ENCODE results near the gene MED16. TPM values are rescaled to one million over a fixed set of nuclear protein-coding genes. Genes with fewer than 3 reads are reported as not detected.
A peak's percentile ranks its signal among the peaks of the same experiment; 100 is the strongest.

Gene MED16
- total RNA-seq, 1 experiment from 2014 or later, result 69.1 TPM

DNA sequence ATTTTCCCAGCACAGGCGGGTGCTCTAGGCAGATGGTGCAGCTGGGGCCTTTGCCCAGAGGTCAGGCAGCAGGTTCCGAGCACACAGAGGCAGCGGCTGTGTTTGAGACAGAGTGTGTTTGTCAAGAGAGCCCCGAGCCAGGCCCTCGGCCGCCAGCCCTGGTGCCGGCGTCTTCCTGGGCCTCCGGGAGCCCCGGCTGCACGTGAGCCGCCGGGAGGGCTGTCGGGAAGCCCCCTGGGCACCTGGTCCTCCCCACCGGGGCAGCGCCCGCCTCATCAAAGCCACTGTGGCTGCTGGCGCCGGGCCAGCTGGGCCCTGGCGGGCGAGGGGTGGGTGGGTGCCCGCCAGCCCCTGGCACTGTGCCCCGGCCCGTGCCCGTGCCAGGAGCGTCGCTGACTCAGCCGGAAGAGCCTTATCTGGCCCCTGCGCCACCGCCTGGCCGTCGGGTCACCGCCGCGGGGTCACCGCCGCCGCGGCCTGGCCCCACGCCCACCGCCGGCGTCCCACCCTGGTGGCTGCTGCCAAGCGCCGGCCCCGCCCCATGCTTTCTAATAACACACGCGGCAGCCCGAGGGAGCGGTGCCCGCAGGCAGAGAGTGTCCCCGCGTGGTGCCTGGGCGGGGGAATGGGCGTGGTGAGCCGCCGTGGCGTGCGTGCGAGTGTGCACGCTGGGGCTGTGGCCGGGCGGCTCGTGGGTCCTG, 47.8 kb upstream of the MED16 start:
- peaks cover 7% of the 10 kb centered on the region for H3K36me3 ChIP-seq (ENCODE audit: control insufficient read depth, insufficient read depth, low read length)
- Mint-ChIP-seq H3K4me3 (ENCODE audit: unreplicated experiment) (no peak overlapping the region), H3K4me1 (ENCODE audit: low read depth, unreplicated experiment) (no peaks in the 10 kb centered on the region), H3K36me3 (ENCODE audit: insufficient read depth, unreplicated experiment) (peaks cover 92% of the 10 kb centered on the region), H3K9me3 (ENCODE audit: unreplicated experiment) (no peaks in the 10 kb centered on the region), H3K27me3 (ENCODE audit: insufficient read depth, unreplicated experiment) (no peaks in the 10 kb centered on the region), H3K27ac (ENCODE audit: unreplicated experiment) (peak overlapping the region; percentile 54)
- no peak for DNase-seq
- no peaks in the 10 kb centered on the region for H3K9me3 ChIP-seq
- H3K27me3 ChIP-seq (replicated peaks; ENCODE audit: control insufficient read depth, insufficient read depth, low read length), result no peaks in the 10 kb centered on the region
- H3K4me3 ChIP-seq (ENCODE audit: low read depth, low read length), result no peak overlapping the region
- TF ChIP-seq, protein P1, sequence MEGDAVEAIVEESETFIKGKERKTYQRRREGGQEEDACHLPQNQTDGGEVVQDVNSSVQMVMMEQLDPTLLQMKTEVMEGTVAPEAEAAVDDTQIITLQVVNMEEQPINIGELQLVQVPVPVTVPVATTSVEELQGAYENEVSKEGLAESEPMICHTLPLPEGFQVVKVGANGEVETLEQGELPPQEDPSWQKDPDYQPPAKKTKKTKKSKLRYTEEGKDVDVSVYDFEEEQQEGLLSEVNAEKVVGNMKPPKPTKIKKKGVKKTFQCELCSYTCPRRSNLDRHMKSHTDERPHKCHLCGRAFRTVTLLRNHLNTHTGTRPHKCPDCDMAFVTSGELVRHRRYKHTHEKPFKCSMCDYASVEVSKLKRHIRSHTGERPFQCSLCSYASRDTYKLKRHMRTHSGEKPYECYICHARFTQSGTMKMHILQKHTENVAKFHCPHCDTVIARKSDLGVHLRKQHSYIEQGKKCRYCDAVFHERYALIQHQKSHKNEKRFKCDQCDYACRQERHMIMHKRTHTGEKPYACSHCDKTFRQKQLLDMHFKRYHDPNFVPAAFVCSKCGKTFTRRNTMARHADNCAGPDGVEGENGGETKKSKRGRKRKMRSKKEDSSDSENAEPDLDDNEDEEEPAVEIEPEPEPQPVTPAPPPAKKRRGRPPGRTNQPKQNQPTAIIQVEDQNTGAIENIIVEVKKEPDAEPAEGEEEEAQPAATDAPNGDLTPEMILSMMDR (IDR thresholded peaks at IDR 0.05; ENCODE audit: insufficient read depth in 1 of 2, low read depth in 1 of 2, low read length in 1 of 2, severe bottlenecking in 1 of 2, unreplicated experiment in 1 of 2), result no peak
- POLR2A ChIA-PET, result no interaction called here
- H3K4me1 ChIP-seq, result peaks cover 3% of the 10 kb centered on the region; the same call in 1 of the 2 replicates
- intact Hi-C loops (cut with micrococcal nuclease; ENCODE audit: unreplicated experiment), result no loop called here
- BruUV-seq (replicated peaks), result no TSS peak
- CTCF ChIA-PET, result no interaction called here

DNA sequence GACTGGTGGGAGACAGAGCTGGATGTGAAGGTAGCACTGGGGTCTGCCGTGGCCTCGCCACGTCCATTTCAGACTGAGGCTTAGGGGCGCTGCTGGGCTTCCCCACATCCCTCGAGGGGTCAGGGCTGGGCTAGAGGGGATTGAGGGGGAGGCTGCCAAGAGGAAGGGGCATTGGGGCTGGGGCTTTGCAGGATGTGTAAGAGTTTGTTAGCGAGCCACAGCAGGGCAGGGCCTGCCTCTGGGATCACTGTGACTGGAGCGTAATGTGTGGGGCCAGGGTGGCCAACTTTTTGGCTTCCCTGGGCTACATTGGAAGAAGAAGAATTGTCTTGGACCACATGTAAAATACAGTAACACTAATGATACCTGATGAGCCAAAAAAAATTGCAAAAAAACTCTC, 46.9 kb upstream of the MED16 start:
- no peaks in the 10 kb centered on the region for H3K9me3 Mint-ChIP-seq (ENCODE audit: unreplicated experiment)
- H3K4me1 Mint-ChIP-seq (ENCODE audit: low read depth, unreplicated experiment), result no peaks in the 10 kb centered on the region
- peak overlapping the region; percentile 54 for H3K27ac Mint-ChIP-seq (ENCODE audit: unreplicated experiment)
- Histone ChIP-seq H3K27me3 (replicated peaks; ENCODE audit: control insufficient read depth, insufficient read depth, low read length) (no peaks in the 10 kb centered on the region), H3K9me3 (no peaks in the 10 kb centered on the region), H3K4me3 (ENCODE audit: low read depth, low read length) (no peak overlapping the region), H3K4me1 (peaks cover 3% of the 10 kb centered on the region; the same call in 1 of the 2 replicates), H3K36me3 (ENCODE audit: control insufficient read depth, insufficient read depth, low read length) (peaks cover 7% of the 10 kb centered on the region)
- H3K36me3 Mint-ChIP-seq (ENCODE audit: insufficient read depth, unreplicated experiment), result peaks cover 92% of the 10 kb centered on the region
- intact Hi-C loops (cut with micrococcal nuclease; ENCODE audit: unreplicated experiment), result no loop called here
- no peak for DNase-seq
- H3K27me3 Mint-ChIP-seq (ENCODE audit: insufficient read depth, unreplicated experiment), result no peaks in the 10 kb centered on the region
- no TSS peak for BruUV-seq (replicated peaks)
- POLR2A ChIA-PET, result no interaction called here
- H3K4me3 Mint-ChIP-seq (ENCODE audit: unreplicated experiment), result no peak overlapping the region
- CTCF ChIA-PET, result no interaction called here
- TF ChIP-seq, protein P1 (IDR thresholded peaks at IDR 0.05; ENCODE audit: insufficient read depth in 1 of 2, low read depth in 1 of 2, low read length in 1 of 2, severe bottlenecking in 1 of 2, unreplicated experiment in 1 of 2), result no peak

DNA sequence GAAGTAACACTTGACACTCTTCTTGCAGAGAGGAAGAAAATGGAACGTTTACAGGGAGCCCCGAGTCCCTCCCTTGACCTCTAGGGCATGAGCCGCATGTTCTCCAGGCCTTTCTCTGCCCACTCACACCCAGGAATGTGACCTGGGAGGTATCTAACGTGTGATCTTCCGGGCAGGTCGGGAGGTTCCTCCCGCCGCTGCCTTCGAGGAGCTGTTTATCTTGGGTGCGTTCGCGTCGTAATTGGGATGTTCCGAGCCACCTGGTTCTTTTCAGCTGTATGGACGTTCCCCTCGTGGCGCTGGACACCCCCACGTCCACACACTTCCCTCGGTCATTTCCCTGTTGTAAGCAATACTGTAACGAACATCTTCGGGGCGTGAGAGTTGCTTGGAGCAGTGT, 46.5 kb upstream of the MED16 start:
- peak overlapping the region; percentile 54 for H3K27ac Mint-ChIP-seq (ENCODE audit: unreplicated experiment)
- Histone ChIP-seq H3K27me3 (replicated peaks; ENCODE audit: control insufficient read depth, insufficient read depth, low read length) (no peaks in the 10 kb centered on the region), H3K9me3 (no peaks in the 10 kb centered on the region), H3K4me1 (peaks cover 3% of the 10 kb centered on the region; the same call in 1 of the 2 replicates), H3K4me3 (ENCODE audit: low read depth, low read length) (no peak overlapping the region), H3K36me3 (ENCODE audit: control insufficient read depth, insufficient read depth, low read length) (peaks cover 7% of the 10 kb centered on the region)
- ChIA-PET POLR2A (no interaction called here), CTCF (no interaction called here)
- H3K4me1 Mint-ChIP-seq (ENCODE audit: low read depth, unreplicated experiment), result no peaks in the 10 kb centered on the region
- BruUV-seq (replicated peaks), result no TSS peak
- peaks cover 92% of the 10 kb centered on the region for H3K36me3 Mint-ChIP-seq (ENCODE audit: insufficient read depth, unreplicated experiment)
- H3K27me3 Mint-ChIP-seq (ENCODE audit: insufficient read depth, unreplicated experiment), result no peaks in the 10 kb centered on the region
- intact Hi-C loops (cut with micrococcal nuclease; ENCODE audit: unreplicated experiment), result no loop called here
- no peak for DNase-seq
- TF ChIP-seq, protein P1 (IDR thresholded peaks at IDR 0.05; ENCODE audit: insufficient read depth in 1 of 2, low read depth in 1 of 2, low read length in 1 of 2, severe bottlenecking in 1 of 2, unreplicated experiment in 1 of 2), result no peak
- H3K9me3 Mint-ChIP-seq (ENCODE audit: unreplicated experiment), result no peaks in the 10 kb centered on the region
- H3K4me3 Mint-ChIP-seq (ENCODE audit: unreplicated experiment), result no peak overlapping the region
